Upper lobe of right lung (tissue), 1 donor: Measurements from ENCODE around the gene GPR150. TPM values are rescaled to one million over a fixed set of nuclear protein-coding genes. Genes with fewer than 3 reads are reported as not detected.

ENCODE experiments used
- ATAC-seq: fragments of 200-7000 bp; cut with Tn5 transposase; one replicate; pipeline ENCODE4 v1.9.1; 2020; ENCODE audit warnings: mild to moderate bottlenecking, moderate library complexity
- DNase-seq: peaks from one replicate; pipeline ENCODE4 v3.0.0-alpha.2; 2020
- H3K27ac ChIP-seq: fragments of 200-600 bp; one replicate; pipeline ENCODE4 v1.8.0; 2022
- H3K27me3 ChIP-seq: fragments of 200-600 bp; one replicate; pipeline ENCODE4 v1.8.0; 2022; ENCODE audit warnings: mild to moderate bottlenecking
- H3K36me3 ChIP-seq: fragments of 200-600 bp; one replicate; pipeline ENCODE4 v1.8.0; 2022
- H3K4me1 ChIP-seq: fragments of 200-600 bp; one replicate; pipeline ENCODE4 v1.8.0; 2022
- H3K4me3 ChIP-seq: fragments of 200-600 bp; one replicate; pipeline ENCODE4 v1.8.0; 2022; ENCODE audit warnings: mild to moderate bottlenecking
- H3K9me3 ChIP-seq: fragments of 200-600 bp; one replicate; pipeline ENCODE4 v1.8.0; 2022
- intact Hi-C: fragments of 100-400 bp; cut with DNase I; formaldehyde crosslinking; loops from one replicate; pipeline ENCODE4 v1.11.0; 2022
- total RNA-seq: library from RNA; stranded (reverse); fragmentation: NEBNext Ultra II Directional; extraction: Animal tissue kit (Norgen Biotek cat#: 25700); gene quantifications from one replicate; pipeline ENCODE4 v1.2.1, GENCODE V29; 2021
- TF ChIP-seq, protein P1 (sequence below): fragments of 200-600 bp; IDR thresholded peaks from one replicate; pipeline ENCODE4 v1.8.0; 2022; ENCODE audit warnings: antibody characterized with exemption
- donor health status: DM: no; HTN: yes; CAD: no; lungs with severe emphysema.

Gene GPR150
- total RNA-seq, 1 donor from 2014 or later, result 0.49 TPM

DNA sequence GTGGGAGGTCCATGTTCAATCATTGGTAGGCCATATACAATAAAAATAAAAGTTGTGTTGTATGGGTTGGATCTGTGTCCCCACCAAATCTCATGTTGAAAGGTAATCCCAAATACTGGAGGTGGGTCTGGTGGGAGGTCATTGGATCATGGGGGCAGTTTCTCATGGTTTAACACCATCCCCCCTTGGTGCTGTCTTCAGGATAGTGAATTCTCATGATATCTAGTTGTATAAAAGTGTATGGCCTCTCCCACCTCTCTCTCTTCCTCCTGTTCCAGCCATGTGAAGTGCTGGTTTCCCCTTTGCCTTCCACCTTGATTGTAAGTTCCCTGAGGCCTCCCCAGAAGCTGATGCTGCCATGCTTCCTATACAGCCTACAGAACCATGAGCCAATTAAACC, 47.8 kb downstream of the GPR150 start:
- TF ChIP-seq, protein P1, sequence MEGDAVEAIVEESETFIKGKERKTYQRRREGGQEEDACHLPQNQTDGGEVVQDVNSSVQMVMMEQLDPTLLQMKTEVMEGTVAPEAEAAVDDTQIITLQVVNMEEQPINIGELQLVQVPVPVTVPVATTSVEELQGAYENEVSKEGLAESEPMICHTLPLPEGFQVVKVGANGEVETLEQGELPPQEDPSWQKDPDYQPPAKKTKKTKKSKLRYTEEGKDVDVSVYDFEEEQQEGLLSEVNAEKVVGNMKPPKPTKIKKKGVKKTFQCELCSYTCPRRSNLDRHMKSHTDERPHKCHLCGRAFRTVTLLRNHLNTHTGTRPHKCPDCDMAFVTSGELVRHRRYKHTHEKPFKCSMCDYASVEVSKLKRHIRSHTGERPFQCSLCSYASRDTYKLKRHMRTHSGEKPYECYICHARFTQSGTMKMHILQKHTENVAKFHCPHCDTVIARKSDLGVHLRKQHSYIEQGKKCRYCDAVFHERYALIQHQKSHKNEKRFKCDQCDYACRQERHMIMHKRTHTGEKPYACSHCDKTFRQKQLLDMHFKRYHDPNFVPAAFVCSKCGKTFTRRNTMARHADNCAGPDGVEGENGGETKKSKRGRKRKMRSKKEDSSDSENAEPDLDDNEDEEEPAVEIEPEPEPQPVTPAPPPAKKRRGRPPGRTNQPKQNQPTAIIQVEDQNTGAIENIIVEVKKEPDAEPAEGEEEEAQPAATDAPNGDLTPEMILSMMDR, result no peak
- Histone ChIP-seq H3K9me3 (no peaks in the 10 kb centered on the region), H3K27me3 (no peaks in the 10 kb centered on the region), H3K4me1 (peaks cover 18% of the 10 kb centered on the region), H3K27ac (no peak overlapping the region), H3K36me3 (no peaks in the 10 kb centered on the region), H3K4me3 (no peak overlapping the region)
- DNase-seq (no peak), ATAC-seq (no peak)
- intact Hi-C loops, result no loop called here

DNA sequence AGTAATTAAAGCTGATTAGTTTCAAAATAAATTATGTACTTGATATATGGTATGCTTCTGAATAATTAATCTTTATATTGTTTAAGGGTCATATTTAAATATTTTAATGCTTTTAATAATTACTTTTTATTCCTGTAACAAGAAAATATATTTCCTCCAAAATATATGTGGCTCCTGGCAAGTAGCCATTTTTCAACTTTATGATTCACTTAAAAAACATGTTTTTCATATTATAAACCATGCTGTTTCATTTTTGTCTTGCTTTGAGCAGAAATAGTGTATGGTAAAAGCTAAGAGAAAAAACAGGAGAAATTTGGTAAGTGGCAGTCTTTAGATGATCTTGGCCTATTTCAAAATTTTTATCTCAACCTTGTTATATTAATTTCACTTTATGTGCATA, 48.3 kb downstream of the GPR150 start:
- no peak for ATAC-seq
- Histone ChIP-seq H3K4me3 (no peak overlapping the region), H3K27ac (no peak overlapping the region), H3K4me1 (peaks cover 18% of the 10 kb centered on the region), H3K27me3 (no peaks in the 10 kb centered on the region), H3K9me3 (no peaks in the 10 kb centered on the region), H3K36me3 (no peaks in the 10 kb centered on the region)
- TF ChIP-seq, protein P1, result no peak
- no peak for DNase-seq
- intact Hi-C loops, result no loop called here

DNA sequence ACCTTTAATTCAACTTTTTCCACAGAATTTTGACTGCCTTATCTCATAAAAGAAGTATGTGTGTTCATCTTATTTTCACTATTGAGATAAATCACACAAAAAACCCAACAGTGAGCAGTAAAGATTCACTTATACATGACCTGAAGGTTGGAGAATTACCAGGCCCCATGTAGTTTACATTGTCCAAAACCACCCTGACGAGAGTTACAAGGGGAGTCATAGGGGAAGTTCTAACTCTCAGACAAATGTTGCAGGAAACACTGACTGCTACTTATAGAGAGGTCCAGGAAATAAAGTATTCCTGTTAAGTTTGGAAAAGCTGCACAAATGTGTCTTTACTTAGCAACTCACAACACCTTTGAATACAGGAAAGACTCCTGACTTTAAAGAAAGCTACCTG, 48.8 kb downstream of the GPR150 start:
- H3K9me3 ChIP-seq, result no peaks in the 10 kb centered on the region
- DNase-seq (no peak), ATAC-seq (no peak)
- peaks cover 18% of the 10 kb centered on the region for H3K4me1 ChIP-seq
- no peak overlapping the region for H3K27ac ChIP-seq
- no peak overlapping the region for H3K4me3 ChIP-seq
- no peaks in the 10 kb centered on the region for H3K27me3 ChIP-seq
- intact Hi-C loops, result no loop called here
- no peaks in the 10 kb centered on the region for H3K36me3 ChIP-seq
- TF ChIP-seq, protein P1, result no peak

DNA sequence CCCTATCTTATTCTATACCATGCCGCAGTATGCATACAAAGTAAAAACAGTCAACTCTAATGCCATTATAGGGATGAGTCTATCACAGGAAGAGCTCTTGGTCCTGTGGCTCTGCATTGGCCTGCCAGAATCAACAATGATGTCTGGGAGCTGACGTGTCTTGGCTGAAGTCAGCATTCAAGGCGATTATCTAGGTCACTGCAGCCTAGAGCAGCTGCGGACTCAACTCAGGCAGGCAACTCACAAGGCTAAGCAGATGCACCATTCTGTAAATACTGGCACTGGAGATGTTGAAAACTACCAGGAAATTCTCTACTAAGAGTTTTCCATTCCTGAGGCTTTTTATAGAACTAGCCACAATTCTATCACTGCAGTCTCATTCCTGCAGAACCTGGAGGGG, 49.7 kb downstream of the GPR150 start:
- Histone ChIP-seq H3K36me3 (no peaks in the 10 kb centered on the region), H3K27ac (no peak overlapping the region), H3K4me3 (no peak overlapping the region), H3K9me3 (no peaks in the 10 kb centered on the region), H3K4me1 (peaks cover 11% of the 10 kb centered on the region), H3K27me3 (no peaks in the 10 kb centered on the region)
- ATAC-seq (peak; percentile 62), DNase-seq (no peak)
- intact Hi-C loops, result no loop called here
- TF ChIP-seq, protein P1, result no peak

DNA sequence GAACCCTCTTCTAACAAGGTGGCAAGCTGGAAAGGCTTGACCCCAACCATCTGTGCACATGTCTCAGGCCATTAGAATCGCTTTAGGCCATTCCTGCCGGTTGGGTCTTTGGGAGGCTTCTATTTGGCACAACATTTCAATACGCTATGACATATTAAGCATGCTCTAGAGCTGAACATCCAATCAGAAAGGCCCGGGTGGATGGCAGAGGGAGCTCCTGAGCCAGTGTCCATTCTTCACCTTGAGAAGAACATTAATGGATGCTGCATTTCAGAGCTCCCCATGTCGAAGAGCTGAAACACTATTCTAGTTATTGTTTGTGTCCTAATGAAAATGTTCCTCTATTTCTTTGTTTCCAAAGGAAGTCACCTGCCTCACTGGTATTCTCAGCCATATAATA, 50.1 kb downstream of the GPR150 start:
- H3K9me3 ChIP-seq, result no peaks in the 10 kb centered on the region
- ATAC-seq, result no peak
- H3K36me3 ChIP-seq, result no peaks in the 10 kb centered on the region
- H3K4me1 ChIP-seq, result peaks cover 10% of the 10 kb centered on the region
- intact Hi-C loops, result no loop called here
- no peak overlapping the region for H3K4me3 ChIP-seq
- TF ChIP-seq, protein P1, result no peak
- H3K27me3 ChIP-seq, result no peaks in the 10 kb centered on the region
- H3K27ac ChIP-seq, result no peak overlapping the region
- no peak for DNase-seq

DNA sequence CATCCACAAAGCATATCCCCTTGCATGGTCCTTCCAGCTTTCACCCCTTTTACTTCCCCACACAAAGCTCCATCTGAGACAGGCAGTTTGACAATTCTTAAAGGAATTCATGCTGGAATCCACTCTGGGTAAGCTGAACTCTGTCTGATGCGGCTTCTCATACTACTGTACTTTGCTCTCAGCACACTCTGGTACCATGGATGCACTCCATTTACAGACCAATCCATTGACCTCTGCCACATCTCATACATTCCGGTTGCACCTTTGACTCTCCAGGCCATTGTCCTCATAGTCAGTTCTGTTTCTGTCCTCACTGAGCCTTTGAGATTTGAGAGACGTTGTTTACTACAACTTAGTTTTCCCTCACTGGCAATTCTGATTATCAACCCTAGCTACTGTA, 50.7 kb downstream of the GPR150 start:
- H3K9me3 ChIP-seq, result no peaks in the 10 kb centered on the region
- no peaks in the 10 kb centered on the region for H3K27me3 ChIP-seq
- intact Hi-C loops, result no loop called here
- H3K36me3 ChIP-seq, result no peaks in the 10 kb centered on the region
- ATAC-seq (no peak), DNase-seq (no peak)
- H3K27ac ChIP-seq, result no peak overlapping the region
- H3K4me3 ChIP-seq, result no peak overlapping the region
- peaks cover 10% of the 10 kb centered on the region for H3K4me1 ChIP-seq
- TF ChIP-seq, protein P1, result no peak
